MM.1S (cell line): Measurements from ENCODE around the gene NRXN3.

Source experiments
- DNase-seq: peaks from one replicate; pipeline ENCODE4 v3.0.0-alpha.2; 2015
- H2AFZ ChIP-seq: fragments of 300-600 bp; sonication (generic); 2 replicates; pipeline ENCODE4 v1.6.0; 2016; ENCODE audit warnings: antibody characterized with exemption, low read length
- H3F3A ChIP-seq: fragments of 300-600 bp; sonication (generic); 2 replicates; pipeline ENCODE4 v1.6.1; 2016; ENCODE audit warnings: mild to moderate bottlenecking, antibody characterized with exemption, low read length, moderate library complexity, mixed read lengths; ENCODE audit not compliant: insufficient read depth
- H3K27ac ChIP-seq: fragments of 300-600 bp; sonication (generic); 2 replicates; pipeline ENCODE4 v1.5.1; 2016; ENCODE audit warnings: mild to moderate bottlenecking, low read length
- H3K27me3 ChIP-seq: fragments of 300-600 bp; sonication (generic); replicated peaks from 2 replicates; pipeline ENCODE4 v1.6.0; 2016; ENCODE audit warnings: low read length; ENCODE audit not compliant: insufficient read depth
- H3K36me3 ChIP-seq: fragments of 300-600 bp; sonication (generic); replicated peaks from 2 replicates; pipeline ENCODE4 v1.6.1; 2016; ENCODE audit warnings: mild to moderate bottlenecking, low read length, mixed read lengths; ENCODE audit not compliant: insufficient read depth
- H3K4me1 ChIP-seq: fragments of 300-600 bp; sonication (generic); 2 replicates; pipeline ENCODE4 v1.6.1; 2016; ENCODE audit warnings: low read length, mixed read lengths
- H3K4me2 ChIP-seq: fragments of 300-600 bp; sonication (generic); 2 replicates; pipeline ENCODE4 v1.6.0; 2016; ENCODE audit warnings: low read depth, low read length
- H3K4me3 ChIP-seq: fragments of 300-600 bp; sonication (generic); 2 replicates; pipeline ENCODE4 v1.5.1; 2016; ENCODE audit warnings: low read length, mixed read lengths
- H3K79me2 ChIP-seq: fragments of 300-600 bp; sonication (generic); 2 replicates; pipeline ENCODE4 v1.6.1; 2016; ENCODE audit warnings: mixed run types, low read length, mixed read lengths
- H3K9ac ChIP-seq: fragments of 300-600 bp; sonication (generic); 2 replicates; pipeline ENCODE4 v1.6.1; 2016; ENCODE audit warnings: low read length, mixed read lengths
- H3K9me2 ChIP-seq: fragments of 300-600 bp; sonication (generic); replicated peaks from 2 replicates; pipeline ENCODE4 v1.6.1; 2016; ENCODE audit warnings: mild to moderate bottlenecking, low read length, mixed read lengths; ENCODE audit not compliant: insufficient read depth
- H3K9me3 ChIP-seq: fragments of 300-600 bp; sonication (generic); replicated peaks from 2 replicates; pipeline ENCODE4 v1.6.1; 2016; ENCODE audit warnings: mild to moderate bottlenecking, low read length, mixed read lengths; ENCODE audit not compliant: insufficient read depth
- H4K20me1 ChIP-seq: fragments of 300-600 bp; sonication (generic); 2 replicates; pipeline ENCODE4 v1.6.1; 2016; ENCODE audit warnings: mild to moderate bottlenecking, low read length, moderate library complexity, mixed read lengths; ENCODE audit not compliant: insufficient read depth
- EZH2 ChIP-seq: fragments of 300-600 bp; sonication (generic); optimal IDR thresholded peaks from 2 replicates; pipeline ENCODE3; 2017; ENCODE audit warnings: low read depth, mild to moderate bottlenecking, antibody characterized with exemption, low read length, mixed read lengths
- EZH2phosphoT487 ChIP-seq: fragments of 300-600 bp; sonication (generic); IDR thresholded peaks from 2 replicates; pipeline ENCODE4 v1.6.1; 2018; ENCODE audit warnings: antibody characterized with exemption, low read length
- TF ChIP-seq, protein P1 (sequence below): fragments of 300-600 bp; sonication (generic); IDR thresholded peaks from 2 replicates; pipeline ENCODE4 v1.5.1; 2016; ENCODE audit warnings: antibody characterized with exemption, low read length, mixed read lengths

Gene NRXN3

DNA sequence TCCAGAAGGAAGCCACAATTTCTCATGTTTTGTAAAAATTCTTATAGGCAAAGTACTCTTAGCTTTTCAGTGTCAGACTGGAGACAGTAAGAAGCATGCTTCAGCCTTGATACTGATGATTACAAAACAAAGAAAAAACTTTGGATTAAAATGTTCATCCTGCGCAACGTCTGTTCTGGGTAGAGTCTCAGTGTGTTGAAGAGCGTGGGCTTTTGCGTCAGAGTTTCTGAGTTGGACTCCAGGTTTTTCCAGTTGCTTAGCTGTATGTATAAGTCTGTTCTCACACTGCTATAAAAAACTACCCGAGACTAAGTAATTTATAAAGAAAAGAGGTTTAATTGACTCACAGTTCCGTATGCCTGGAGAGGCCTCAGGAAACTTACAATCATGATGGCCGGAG, 1533.0 kb downstream of the NRXN3 start:
- Histone ChIP-seq H2AFZ (no peak overlapping the region), H3F3A (no peaks in the 10 kb centered on the region), H3K27ac (no peak overlapping the region), H3K9me2 (no peaks in the 10 kb centered on the region), H3K4me1 (no peaks in the 10 kb centered on the region), H3K36me3 (no peaks in the 10 kb centered on the region), H3K4me2 (no peak overlapping the region), H3K79me2 (no peaks in the 10 kb centered on the region), H4K20me1 (no peaks in the 10 kb centered on the region), H3K27me3 (no peaks in the 10 kb centered on the region), H3K9ac (no peak overlapping the region), H3K9me3 (no peaks in the 10 kb centered on the region), H3K4me3 (no peak overlapping the region)
- TF ChIP-seq, protein P1, sequence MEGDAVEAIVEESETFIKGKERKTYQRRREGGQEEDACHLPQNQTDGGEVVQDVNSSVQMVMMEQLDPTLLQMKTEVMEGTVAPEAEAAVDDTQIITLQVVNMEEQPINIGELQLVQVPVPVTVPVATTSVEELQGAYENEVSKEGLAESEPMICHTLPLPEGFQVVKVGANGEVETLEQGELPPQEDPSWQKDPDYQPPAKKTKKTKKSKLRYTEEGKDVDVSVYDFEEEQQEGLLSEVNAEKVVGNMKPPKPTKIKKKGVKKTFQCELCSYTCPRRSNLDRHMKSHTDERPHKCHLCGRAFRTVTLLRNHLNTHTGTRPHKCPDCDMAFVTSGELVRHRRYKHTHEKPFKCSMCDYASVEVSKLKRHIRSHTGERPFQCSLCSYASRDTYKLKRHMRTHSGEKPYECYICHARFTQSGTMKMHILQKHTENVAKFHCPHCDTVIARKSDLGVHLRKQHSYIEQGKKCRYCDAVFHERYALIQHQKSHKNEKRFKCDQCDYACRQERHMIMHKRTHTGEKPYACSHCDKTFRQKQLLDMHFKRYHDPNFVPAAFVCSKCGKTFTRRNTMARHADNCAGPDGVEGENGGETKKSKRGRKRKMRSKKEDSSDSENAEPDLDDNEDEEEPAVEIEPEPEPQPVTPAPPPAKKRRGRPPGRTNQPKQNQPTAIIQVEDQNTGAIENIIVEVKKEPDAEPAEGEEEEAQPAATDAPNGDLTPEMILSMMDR, result no peak
- TF ChIP-seq EZH2phosphoT487, result no peak
- TF ChIP-seq EZH2, result no peak
- no peak for DNase-seq

DNA sequence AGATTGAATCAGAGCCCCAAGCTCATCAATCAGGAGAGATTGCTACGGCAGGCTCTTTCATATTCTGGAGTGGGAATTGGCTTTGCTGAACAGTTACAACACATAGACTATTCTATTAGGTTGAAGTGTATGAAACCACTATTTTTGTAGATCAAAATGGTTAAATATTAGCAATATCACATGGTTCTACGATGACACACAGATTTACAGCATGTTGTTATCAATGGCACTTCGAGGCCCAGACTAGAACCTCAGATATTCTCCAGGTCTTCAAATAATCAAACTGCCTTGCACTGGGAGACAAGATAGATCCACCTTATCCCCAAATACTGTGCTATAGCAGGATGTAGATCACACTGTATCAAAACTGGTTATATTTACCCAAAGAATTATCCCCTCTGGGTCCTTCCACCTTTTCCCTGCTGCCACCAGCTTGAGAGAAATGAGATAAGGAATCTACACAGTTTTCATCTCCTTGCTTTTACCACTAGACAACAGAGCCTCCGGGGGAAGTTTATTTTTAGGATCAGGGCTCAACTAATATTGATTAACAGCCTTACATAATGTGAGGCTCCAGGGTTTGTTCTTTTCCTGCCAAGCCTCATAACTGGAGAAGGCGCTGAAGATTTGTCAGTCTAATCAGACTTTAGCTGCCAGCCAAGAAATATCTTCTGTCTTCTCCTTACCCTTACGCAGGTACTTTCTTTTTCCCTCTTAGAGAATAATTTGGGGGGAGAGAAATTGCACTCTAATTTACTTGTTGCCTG, 1534.1 kb downstream of the NRXN3 start:
- no peaks in the 10 kb centered on the region for H3K36me3 ChIP-seq
- H3K4me1 ChIP-seq, result no peaks in the 10 kb centered on the region
- no peaks in the 10 kb centered on the region for H3K79me2 ChIP-seq
- no peak for DNase-seq
- no peaks in the 10 kb centered on the region for H3F3A ChIP-seq
- no peak overlapping the region for H3K4me3 ChIP-seq
- H3K9me2 ChIP-seq, result no peaks in the 10 kb centered on the region
- TF ChIP-seq EZH2phosphoT487 (no peak), EZH2 (no peak)
- TF ChIP-seq, protein P1, result no peak
- no peak overlapping the region for H3K4me2 ChIP-seq
- H2AFZ ChIP-seq, result no peak overlapping the region
- no peaks in the 10 kb centered on the region for H4K20me1 ChIP-seq
- no peak overlapping the region for H3K9ac ChIP-seq
- no peaks in the 10 kb centered on the region for H3K27me3 ChIP-seq
- no peaks in the 10 kb centered on the region for H3K9me3 ChIP-seq
- no peak overlapping the region for H3K27ac ChIP-seq

DNA sequence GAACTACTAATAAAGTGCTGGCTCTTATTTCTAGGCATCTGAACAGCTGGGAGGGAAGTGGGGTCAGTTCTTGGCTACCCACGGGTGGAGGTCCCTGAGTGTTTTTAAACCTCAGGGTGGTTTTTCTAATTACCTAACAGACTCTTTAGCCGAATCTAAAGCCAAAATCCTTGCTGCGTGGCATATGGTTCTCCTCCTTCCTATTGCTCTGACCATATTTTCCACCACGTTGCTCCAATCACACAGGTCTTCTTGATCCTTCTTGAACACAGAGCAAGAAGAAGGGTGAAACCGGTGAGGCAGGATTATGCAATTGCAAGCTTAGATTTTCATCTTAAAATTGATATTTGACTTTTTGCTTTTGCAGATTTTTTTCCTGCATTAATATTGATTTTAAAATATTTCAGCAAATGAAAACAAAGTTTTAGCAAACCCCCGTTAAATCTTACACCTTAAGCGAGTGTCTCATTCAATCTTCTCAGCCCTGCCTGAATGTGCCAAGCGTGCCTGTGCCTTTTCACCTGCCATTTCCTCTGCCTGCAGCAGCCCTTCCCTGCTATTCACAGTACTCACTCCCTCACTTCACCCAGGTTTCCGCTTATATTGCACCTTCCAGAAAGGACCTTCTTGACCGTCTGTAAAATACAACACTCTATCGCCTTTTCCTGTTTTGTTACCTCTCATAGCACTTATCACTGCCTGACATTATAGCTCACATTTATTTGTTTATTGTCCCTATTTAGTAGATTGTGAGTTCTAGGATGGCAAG, 1535.1 kb downstream of the NRXN3 start:
- Histone ChIP-seq H3K4me2 (no peak overlapping the region), H3K9me3 (no peaks in the 10 kb centered on the region)
- TF ChIP-seq EZH2phosphoT487 (no peak), EZH2 (no peak)

DNA sequence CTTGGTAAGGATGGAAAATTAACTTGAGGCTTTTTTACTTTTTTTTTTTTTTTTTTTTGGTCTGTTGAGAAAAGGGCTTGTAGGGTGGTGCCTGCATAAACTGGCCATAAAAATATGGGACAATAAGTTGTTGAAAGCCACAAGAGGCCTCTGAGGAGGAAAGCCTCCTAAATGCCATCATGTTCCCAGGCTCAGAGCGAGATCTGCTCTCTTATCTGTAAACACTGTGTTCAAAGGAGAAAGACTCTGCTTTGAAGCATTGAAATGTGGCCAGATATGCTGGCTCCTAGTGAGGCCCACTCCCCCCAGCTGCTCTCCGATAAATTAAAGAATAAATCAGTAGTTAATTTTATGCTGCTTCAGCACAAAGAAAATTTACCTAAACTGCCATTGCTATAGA, 1536.2 kb downstream of the NRXN3 start:
- no peaks in the 10 kb centered on the region for H3K36me3 ChIP-seq
- H3K9me3 ChIP-seq, result no peaks in the 10 kb centered on the region
- no peak overlapping the region for H3K4me3 ChIP-seq
- no peaks in the 10 kb centered on the region for H3K9me2 ChIP-seq
- no peak for DNase-seq
- no peaks in the 10 kb centered on the region for H4K20me1 ChIP-seq
- H3F3A ChIP-seq, result no peaks in the 10 kb centered on the region
- no peak overlapping the region for H3K9ac ChIP-seq
- no peak overlapping the region for H3K4me2 ChIP-seq
- H3K79me2 ChIP-seq, result no peaks in the 10 kb centered on the region
- H2AFZ ChIP-seq, result no peak overlapping the region
- H3K4me1 ChIP-seq, result no peaks in the 10 kb centered on the region
- no peaks in the 10 kb centered on the region for H3K27me3 ChIP-seq
- H3K27ac ChIP-seq, result no peak overlapping the region
- TF ChIP-seq, protein P1, result no peak
- no peak for TF ChIP-seq EZH2phosphoT487
- TF ChIP-seq EZH2, result no peak

More for the DNA sequence above, 1535.1 kb downstream of the NRXN3 start:
- H3K9me2 ChIP-seq, result no peaks in the 10 kb centered on the region
- H4K20me1 ChIP-seq, result no peaks in the 10 kb centered on the region
- H3F3A ChIP-seq, result no peaks in the 10 kb centered on the region
- no peak for DNase-seq
- no peak overlapping the region for H3K9ac ChIP-seq
- no peak overlapping the region for H3K4me3 ChIP-seq
- no peaks in the 10 kb centered on the region for H3K79me2 ChIP-seq
- H2AFZ ChIP-seq, result no peak overlapping the region
- H3K36me3 ChIP-seq, result no peaks in the 10 kb centered on the region
- H3K27me3 ChIP-seq, result no peaks in the 10 kb centered on the region
- H3K4me1 ChIP-seq, result no peaks in the 10 kb centered on the region
- no peak overlapping the region for H3K27ac ChIP-seq
